ENCODE results near the gene HBE1.
"Not testable (repeated sequence)": the region's sequence is repeated elsewhere in the genome, so short reads cannot be mapped to it uniquely, and the experiment has no call there.

- not testable (repeated sequence) for TF ChIP-seq CTCF, POLR2AphosphoS5 (IDR thresholded peaks at IDR 0.05)
Observed at GRCh38 chr11:5254023-5254422, 15.7 kb downstream of the HBE1 start.
